GM23248 (cell line): ENCODE measurements around the gene NIPBL.
"Not testable (repeated sequence)": the region's sequence is repeated elsewhere in the genome, so short reads cannot be mapped to it uniquely, and the experiment has no call there.

ENCODE experiments used
- EZH2 ChIP-seq: fragments of 200-600 bp; sonication (generic); IDR thresholded peaks from 2 replicates; pipeline ENCODE4 v1.6.1; 2018; ENCODE audit warnings: antibody characterized with exemption, mild to moderate bottlenecking; ENCODE audit not compliant: insufficient read depth, poor library complexity, severe bottlenecking
- EZH2phosphoT487 ChIP-seq: fragments of 200-600 bp; sonication (generic); IDR thresholded peaks from 2 replicates; pipeline ENCODE4 v1.6.1; 2018; ENCODE audit warnings: antibody characterized with exemption, moderate library complexity, mild to moderate bottlenecking, low read depth; ENCODE audit not compliant: insufficient read depth

- not testable (repeated sequence) for TF ChIP-seq EZH2, EZH2phosphoT487
These were observed 40.8 kb downstream of the NIPBL start for GRCh38 chr5:36917358-36917757.
